HG03060 (cell line): Measurements from ENCODE around the gene PEX7.
"Not testable (repeated sequence)": the region's sequence is repeated elsewhere in the genome, so short reads cannot be mapped to it uniquely, and the experiment has no call there.

Experiments
- ATAC-seq: cut with Tn5 transposase; IDR thresholded peaks from one replicate; pipeline ENCODE4 v1.9.1; 2021; ENCODE audit warnings: low read depth, moderate number of reproducible peaks; ENCODE audit not compliant: unreplicated experiment

PEX7 gene

GRCh38 chr6:136840276-136841001 lies 18.0 kb downstream of the PEX7 start:
- no peak for ATAC-seq

GRCh38 chr6:136843210-136843609 lies 20.8 kb downstream of the PEX7 start:
- ATAC-seq, result no peak

- no peak for ATAC-seq
Measured at GRCh38 chr6:136846046-136846445, 23.7 kb downstream of the PEX7 start.

- ATAC-seq, result not testable (repeated sequence)
Measured at GRCh38 chr6:136846477-136846876, 24.1 kb downstream of the PEX7 start.

GRCh38 chr6:136849979-136850563 lies 27.7 kb downstream of the PEX7 start:
- not testable (repeated sequence) for ATAC-seq

- no peak for ATAC-seq
Measured at GRCh38 chr6:136859430-136859829, 37.0 kb downstream of the PEX7 start.

- ATAC-seq, result no peak
Measured at GRCh38 chr6:136860043-136860442, 37.7 kb downstream of the PEX7 start.

- ATAC-seq, result no peak
Measured at GRCh38 chr6:136862662-136863061, 40.3 kb downstream of the PEX7 start.

GRCh38 chr6:136863752-136864151 lies 41.4 kb downstream of the PEX7 start:
- ATAC-seq, result no peak

- no peak for ATAC-seq
Measured at GRCh38 chr6:136864676-136865075, 42.3 kb downstream of the PEX7 start.

- no peak for ATAC-seq
Measured at GRCh38 chr6:136866872-136867416, 44.6 kb downstream of the PEX7 start.

GRCh38 chr6:136869451-136869850 lies 47.1 kb downstream of the PEX7 start:
- no peak for ATAC-seq

- no peak for ATAC-seq
Measured at GRCh38 chr6:136873748-136874147, 51.4 kb downstream of the PEX7 start.

- not testable (repeated sequence) for ATAC-seq
Measured at GRCh38 chr6:136876469-136876868, 54.1 kb downstream of the PEX7 start.

- ATAC-seq, result no peak
Measured at GRCh38 chr6:136880748-136881460, 58.5 kb downstream of the PEX7 start.

GRCh38 chr6:136886091-136886490 lies 63.7 kb downstream of the PEX7 start:
- ATAC-seq, result no peak

- no peak for ATAC-seq
Measured at GRCh38 chr6:136887953-136888352, 65.6 kb downstream of the PEX7 start.

- no peak for ATAC-seq
Measured at GRCh38 chr6:136889271-136890193, 67.1 kb downstream of the PEX7 start.

GRCh38 chr6:136890194-136890839 lies 67.9 kb downstream of the PEX7 start:
- no peak for ATAC-seq

GRCh38 chr6:136890986-136891385 lies 68.6 kb downstream of the PEX7 start:
- no peak for ATAC-seq
